HepG2 (cell line): ENCODE results near the gene ABCA8.

Source experiments
- CHD4 ChIP-seq: fragments of 200-600 bp; sonication (generic); IDR thresholded peaks from 2 replicates; pipeline ENCODE4 v1.7.0; 2017; ENCODE audit warnings: mild to moderate bottlenecking, low read length, borderline replicate concordance
- DR1 ChIP-seq: sonication (generic); formaldehyde crosslinking; IDR thresholded peaks from 2 replicates; pipeline ENCODE4 v1.8.0; 2021; ENCODE audit warnings: mild to moderate bottlenecking, missing genetic modification reagents, inconsistent platforms
- EZH2 ChIP-seq: conservative IDR thresholded peaks from 2 replicates; pipeline ENCODE4 v1.6.1; 2012; ENCODE audit warnings: mild to moderate bottlenecking, low read depth, low read length, moderate library complexity
- JUN ChIP-seq: sonication (generic); formaldehyde crosslinking; IDR thresholded peaks from 2 replicates; pipeline ENCODE4 v1.4.0; 2020; ENCODE audit warnings: mild to moderate bottlenecking, missing genetic modification reagents
- MAFG ChIP-seq: sonication (generic); formaldehyde crosslinking; IDR thresholded peaks from 2 replicates; pipeline ENCODE4 v1.5.1; 2020; ENCODE audit warnings: mild to moderate bottlenecking, missing genetic modification reagents
- POLR2A ChIP-seq, 2 experiments: IDR thresholded peaks; 2 replicates each; pipeline ENCODE4 v1.6.1; 2011; ENCODE audit warnings: low read depth in 2 of 2, low read length in 2 of 2, mild to moderate bottlenecking in 1 of 2, moderate library complexity in 1 of 2; ENCODE audit not compliant: insufficient read depth in 1 of 2
- YEATS4 ChIP-seq: sonication (generic); formaldehyde crosslinking; IDR thresholded peaks from 2 replicates; pipeline ENCODE4 v1.4.0; 2020; ENCODE audit warnings: missing genetic modification reagents, borderline replicate concordance

GRCh38 chr17:68865584-68865983 lies 89.6 kb downstream of the ABCA8 start:
- TF ChIP-seq CHD4 (no peak), YEATS4 (no peak), EZH2 (no peak), DR1 (CRISPR knock-in tag) (no peak), JUN (no peak), MAFG (no peak), POLR2A (IDR thresholded peaks at IDR 0.05; ENCODE audit: insufficient read depth in 1 of 2, low read depth in 2 of 2, low read length in 2 of 2) (no peak)
